Activated CD4-positive, alpha-beta T cell treated with anti-CD3 and anti-CD28 coated beads, Interleukin-2, amount 10 ng/mL, durations not matched to agents 24 days and 14 days (primary cell): ENCODE data around the gene CRIM1. TPM values are rescaled to one million over a fixed set of nuclear protein-coding genes. Genes with fewer than 3 reads are reported as not detected.

Source experiments
- DNase-seq: peaks from one replicate; pipeline ENCODE4 v3.0.0; 2022
- H3K27ac Mint-ChIP-seq: one replicate; pipeline ENCODE4 v1.8.0; 2022; ENCODE audit warnings: mild to moderate bottlenecking, mixed read lengths
- H3K27me3 Mint-ChIP-seq: one replicate; pipeline ENCODE4 v1.8.0; 2022; ENCODE audit warnings: mixed read lengths
- H3K36me3 Mint-ChIP-seq: one replicate; pipeline ENCODE4 v1.8.0; 2022; ENCODE audit warnings: low read depth, mild to moderate bottlenecking, mixed read lengths
- H3K4me1 Mint-ChIP-seq: one replicate; pipeline ENCODE4 v1.8.0; 2021; ENCODE audit warnings: mixed read lengths
- H3K4me3 Mint-ChIP-seq: one replicate; pipeline ENCODE4 v1.8.0; 2022; ENCODE audit warnings: mild to moderate bottlenecking, moderate library complexity, mixed read lengths
- H3K9me3 Mint-ChIP-seq: one replicate; pipeline ENCODE4 v1.8.0; 2021; ENCODE audit warnings: mixed read lengths
- intact Hi-C: fragments of 100-400 bp; cut with micrococcal nuclease; formaldehyde crosslinking; loops from one replicate; pipeline ENCODE4 v1.15.1; 2023
- total RNA-seq: library from RNA; stranded (reverse); gene quantifications from 2 replicates; pipeline ENCODE4 v1.2.3, GENCODE V29; 2022

Gene CRIM1
- total RNA-seq, 1 donor from 2014 or later = 19.0 TPM

DNA sequence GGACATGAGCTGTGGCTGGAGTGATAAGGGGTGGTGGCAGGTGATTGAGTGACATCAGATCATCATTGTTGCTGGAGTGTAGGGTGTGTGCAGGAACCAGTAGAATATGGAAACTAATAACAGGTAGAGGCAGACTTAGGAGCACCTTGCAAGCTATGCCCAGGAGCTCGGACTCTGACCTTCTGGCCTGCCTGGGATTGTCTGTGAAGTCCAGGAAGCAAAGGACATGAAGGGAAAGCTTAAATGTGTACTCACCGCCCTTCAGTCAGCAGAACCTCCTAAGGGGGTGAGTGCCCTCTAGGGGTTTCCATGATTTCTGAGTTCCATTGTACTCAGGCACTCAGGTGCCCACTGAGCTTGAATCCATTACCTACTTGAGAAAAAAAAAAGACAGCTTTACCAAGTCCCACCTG is 104.2 kb downstream of the CRIM1 start:
- no peaks in the 10 kb centered on the region for H3K9me3 Mint-ChIP-seq
- no peaks in the 10 kb centered on the region for H3K36me3 Mint-ChIP-seq
- intact Hi-C loops = no loop called here
- no peak overlapping the region for H3K27ac Mint-ChIP-seq
- no peak overlapping the region for H3K4me3 Mint-ChIP-seq
- no peak for DNase-seq
- H3K27me3 Mint-ChIP-seq = no peaks in the 10 kb centered on the region
- peaks cover 2% of the 10 kb centered on the region for H3K4me1 Mint-ChIP-seq

DNA sequence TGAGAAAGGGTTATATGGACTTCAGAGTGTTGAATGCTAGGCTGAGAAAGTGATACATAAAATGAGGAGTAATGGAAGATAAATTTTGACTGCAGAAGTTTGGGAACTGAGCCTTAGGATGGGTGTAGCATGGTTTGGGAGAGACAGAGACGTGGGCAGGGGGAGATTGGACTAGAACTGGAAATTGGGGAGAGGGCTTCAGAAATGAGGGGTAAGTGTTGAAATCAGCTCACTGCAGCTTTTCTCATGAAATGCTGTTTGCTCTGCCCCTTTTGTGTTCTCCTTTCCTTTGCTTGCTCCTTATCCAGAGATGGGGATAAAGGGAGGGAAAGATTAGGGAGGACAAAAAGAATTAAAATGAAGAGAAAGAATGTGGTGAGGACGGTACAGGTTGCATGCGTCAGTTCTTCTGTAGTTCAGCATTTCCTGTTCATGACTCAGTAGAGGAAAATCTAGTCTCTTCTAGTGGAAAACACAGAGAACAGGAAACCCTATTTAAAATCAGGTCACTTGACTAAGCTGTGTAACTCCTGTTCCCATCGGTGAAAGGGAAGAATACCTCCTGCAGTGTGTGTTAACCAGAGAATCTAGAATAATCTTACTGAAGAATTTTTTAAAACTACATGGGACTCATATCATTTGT is 105.6 kb downstream of the CRIM1 start:
- intact Hi-C loops = loop anchor here (1.0 kb wide), 2 partner anchors 104 to 221 kb away; no protein-coding TSS in a partner anchor
- H3K36me3 Mint-ChIP-seq = no peaks in the 10 kb centered on the region
- DNase-seq = peak; percentile 56
- no peak overlapping the region for H3K4me3 Mint-ChIP-seq
- H3K4me1 Mint-ChIP-seq = peaks cover 2% of the 10 kb centered on the region
- H3K27ac Mint-ChIP-seq = no peak overlapping the region
- no peaks in the 10 kb centered on the region for H3K9me3 Mint-ChIP-seq
- H3K27me3 Mint-ChIP-seq = no peaks in the 10 kb centered on the region

DNA sequence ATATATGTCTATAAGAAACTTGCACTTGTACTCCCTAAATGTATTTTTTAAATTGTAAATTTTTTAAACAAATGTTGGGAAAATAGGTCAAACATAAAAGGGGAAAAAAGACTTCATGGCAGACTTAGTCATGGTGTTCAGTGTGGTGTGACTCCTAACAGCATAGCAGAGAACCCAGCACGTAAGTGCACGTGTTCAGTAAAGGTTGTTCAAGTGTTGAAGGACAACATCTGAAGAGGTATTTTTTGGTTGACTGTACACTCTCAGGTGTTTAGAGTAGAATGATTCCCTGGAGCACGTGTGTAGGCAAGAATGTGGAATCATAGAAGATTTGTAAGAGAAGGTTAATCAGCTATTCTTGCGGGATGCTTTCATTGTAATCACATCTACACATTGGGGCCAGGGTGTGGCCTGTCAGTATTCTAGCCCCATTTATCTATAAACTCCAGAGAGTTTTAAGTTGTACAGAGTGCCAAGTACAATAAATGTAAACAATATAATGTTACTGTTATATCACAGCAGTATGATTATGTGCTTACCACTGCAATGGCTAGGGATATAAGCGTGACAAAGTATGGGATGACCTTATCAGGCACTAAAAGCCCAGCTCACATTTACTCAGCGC is 106.8 kb downstream of the CRIM1 start:
- Mint-ChIP-seq H3K4me3 (no peak overlapping the region), H3K36me3 (no peaks in the 10 kb centered on the region), H3K4me1 (peaks cover 2% of the 10 kb centered on the region), H3K9me3 (no peaks in the 10 kb centered on the region), H3K27me3 (no peaks in the 10 kb centered on the region), H3K27ac (no peak overlapping the region)
- DNase-seq = no peak
- intact Hi-C loops = no loop called here

DNA sequence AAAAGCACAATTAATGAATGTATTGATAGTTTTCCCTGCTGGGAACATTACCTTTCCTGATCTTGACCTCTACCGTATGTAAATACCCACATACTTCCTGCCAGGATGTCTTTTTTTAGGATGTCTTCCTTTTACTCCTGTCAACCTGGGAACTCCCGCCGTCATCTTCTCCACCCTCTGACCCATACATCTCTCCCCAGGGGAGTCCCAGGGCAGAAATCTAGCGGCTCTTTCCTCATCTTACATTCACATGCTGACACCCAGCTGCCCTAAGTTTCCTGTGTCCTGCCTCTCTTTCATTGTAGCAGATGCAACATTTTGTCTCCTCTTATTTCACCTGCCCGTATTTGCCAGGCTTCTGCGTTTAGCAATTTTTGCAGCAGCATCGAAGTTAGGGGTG is 107.8 kb downstream of the CRIM1 start:
- Mint-ChIP-seq H3K4me3 (no peak overlapping the region), H3K27me3 (no peaks in the 10 kb centered on the region), H3K36me3 (no peaks in the 10 kb centered on the region), H3K4me1 (peaks cover 2% of the 10 kb centered on the region), H3K27ac (no peak overlapping the region), H3K9me3 (no peaks in the 10 kb centered on the region)
- intact Hi-C loops = no loop called here
- peak; percentile 34 for DNase-seq

DNA sequence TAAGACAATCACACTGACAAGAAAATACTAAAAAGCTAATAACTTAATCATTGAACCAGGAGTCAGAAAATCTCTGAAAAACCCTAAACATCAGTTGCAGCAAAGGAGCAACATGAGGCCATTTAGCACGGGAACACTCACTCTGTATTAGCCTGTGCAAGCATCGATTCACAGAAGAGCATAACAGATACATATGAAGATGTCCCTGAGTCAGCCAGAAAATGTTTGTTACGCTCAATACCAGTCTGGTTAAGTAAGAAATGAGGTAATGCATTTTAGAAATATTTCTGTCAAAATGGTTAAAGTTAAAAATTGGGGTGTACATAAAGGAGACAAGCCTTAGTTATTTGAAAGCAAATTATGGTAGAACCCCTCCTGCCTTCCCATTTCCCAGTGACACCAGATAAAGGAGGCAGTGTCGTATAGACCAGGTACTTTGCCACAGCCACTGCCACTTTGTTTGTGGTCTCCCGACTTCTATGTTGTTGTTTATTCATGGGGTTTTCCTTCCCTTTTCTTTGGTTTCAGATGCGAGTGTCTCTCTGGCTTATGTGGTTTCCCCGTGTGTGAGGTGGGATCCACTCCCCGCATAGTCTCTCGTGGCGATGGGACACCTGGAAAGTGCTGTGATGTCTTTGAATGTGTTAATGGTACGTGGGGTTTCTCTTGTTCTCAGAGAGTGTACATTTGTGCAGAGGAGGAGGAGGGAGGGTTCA is 108.6 kb downstream of the CRIM1 start:
- Mint-ChIP-seq H3K4me3 (no peak overlapping the region), H3K27me3 (no peaks in the 10 kb centered on the region), H3K27ac (no peak overlapping the region), H3K9me3 (no peaks in the 10 kb centered on the region), H3K36me3 (no peaks in the 10 kb centered on the region), H3K4me1 (peaks cover 2% of the 10 kb centered on the region)
- DNase-seq = peak; percentile 42
- intact Hi-C loops = no loop called here

DNA sequence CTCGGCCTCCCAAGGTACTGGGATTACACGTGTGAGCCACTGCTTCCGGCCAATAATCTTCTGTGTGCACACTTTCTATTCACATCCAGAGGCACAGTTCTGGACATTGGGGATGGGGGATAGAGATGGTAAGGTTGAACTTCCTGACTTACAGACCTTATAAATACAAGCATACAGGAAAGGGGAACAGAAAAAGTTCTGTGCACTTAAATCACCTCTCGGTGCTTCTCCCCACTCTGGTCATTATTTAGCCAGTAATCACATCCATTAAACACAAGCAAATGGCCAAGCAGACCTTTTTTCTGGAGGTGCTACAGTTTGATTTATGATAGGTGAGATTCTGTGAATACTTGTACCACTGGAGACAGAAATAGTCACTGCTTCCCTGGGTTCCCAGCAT is 110.6 kb downstream of the CRIM1 start:
- intact Hi-C loops = no loop called here
- Mint-ChIP-seq H3K27me3 (no peaks in the 10 kb centered on the region), H3K4me3 (no peak overlapping the region)

DNA sequence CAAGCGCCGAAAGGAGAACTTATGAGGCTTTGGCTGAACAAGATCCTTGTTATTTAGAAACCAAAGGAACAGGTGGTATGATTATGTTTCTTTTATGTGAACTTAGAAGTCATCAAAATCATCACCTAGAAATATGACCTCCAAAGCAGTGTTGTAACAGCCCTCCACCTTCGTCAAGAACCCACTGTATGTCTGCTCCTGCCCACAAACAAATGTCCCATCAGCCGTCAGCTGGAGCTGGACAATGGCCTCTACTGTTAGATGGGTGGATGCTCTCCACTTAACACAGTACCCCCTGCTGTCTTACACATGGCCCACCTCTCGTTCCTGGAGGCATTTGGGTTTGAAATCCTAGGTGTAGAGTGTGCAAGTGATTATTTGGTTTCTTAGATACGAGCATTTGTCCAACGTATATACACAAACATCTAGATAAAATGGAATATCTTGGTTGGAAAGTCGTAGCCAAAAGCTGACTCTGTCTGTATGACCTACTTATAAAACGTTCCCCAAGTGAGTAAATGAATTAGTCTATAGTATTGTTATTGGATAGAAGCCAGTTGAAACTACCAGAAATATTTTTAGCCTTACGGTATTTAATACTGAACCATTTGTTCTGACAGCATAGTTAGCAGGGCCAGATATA is 113.0 kb downstream of the CRIM1 start:
- intact Hi-C loops = no loop called here
- H3K27me3 Mint-ChIP-seq = no peaks in the 10 kb centered on the region
- no peak overlapping the region for H3K27ac Mint-ChIP-seq
- H3K4me1 Mint-ChIP-seq = peaks cover 2% of the 10 kb centered on the region
- no peak overlapping the region for H3K4me3 Mint-ChIP-seq
- peaks cover 4% of the 10 kb centered on the region for H3K36me3 Mint-ChIP-seq
- peaks cover 5% of the 10 kb centered on the region for H3K9me3 Mint-ChIP-seq
- peak; percentile 26 for DNase-seq

More for the DNA sequence above, 110.6 kb downstream of the CRIM1 start:
- Mint-ChIP-seq H3K9me3 (no peaks in the 10 kb centered on the region), H3K27ac (no peak overlapping the region), H3K4me1 (peaks cover 2% of the 10 kb centered on the region), H3K36me3 (no peaks in the 10 kb centered on the region)
- no peak for DNase-seq

DNA sequence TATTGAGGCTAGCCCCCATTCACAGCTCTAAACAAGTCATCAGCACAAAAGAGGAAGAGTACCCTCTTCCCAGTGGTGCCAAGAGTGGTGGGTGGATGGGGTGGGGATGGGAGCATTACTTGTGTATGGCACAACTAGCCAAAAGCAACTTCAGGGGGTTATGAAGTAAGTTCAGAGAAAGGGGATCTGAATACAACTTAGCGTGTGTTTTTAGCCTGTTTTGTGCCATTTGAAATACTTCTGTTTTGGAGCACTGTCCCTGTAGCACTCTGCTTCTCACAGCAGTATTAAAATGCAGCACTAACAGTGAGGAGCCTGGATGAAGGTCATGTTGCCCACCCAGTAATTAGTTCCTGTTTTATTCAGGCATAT is 113.5 kb downstream of the CRIM1 start:
- Mint-ChIP-seq H3K27ac (no peak overlapping the region), H3K9me3 (peaks cover 5% of the 10 kb centered on the region), H3K4me3 (no peak overlapping the region), H3K4me1 (peaks cover 2% of the 10 kb centered on the region), H3K36me3 (peaks cover 5% of the 10 kb centered on the region), H3K27me3 (no peaks in the 10 kb centered on the region)
- no peak for DNase-seq
- intact Hi-C loops = no loop called here

DNA sequence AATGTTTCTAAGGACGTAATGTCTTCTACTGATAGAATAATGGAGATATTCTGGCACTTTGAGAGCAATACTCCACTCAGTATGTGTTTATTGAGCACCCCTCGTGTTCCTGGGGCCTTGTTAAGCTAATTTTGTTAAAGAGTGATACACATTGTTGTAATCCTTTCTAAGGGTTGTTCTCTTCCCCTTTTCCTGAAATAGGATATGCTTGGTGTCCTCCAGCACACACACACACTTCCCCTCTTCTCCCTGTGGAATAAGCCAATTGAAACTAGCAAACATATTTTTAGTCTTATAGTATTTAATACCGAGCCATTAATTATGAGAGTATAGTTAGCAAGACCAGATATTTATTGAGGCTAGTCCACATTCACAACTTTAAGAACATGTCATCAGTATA is 114.1 kb downstream of the CRIM1 start:
- no peaks in the 10 kb centered on the region for H3K27me3 Mint-ChIP-seq
- H3K27ac Mint-ChIP-seq = no peak overlapping the region
- intact Hi-C loops = no loop called here
- no peak for DNase-seq
- peaks cover 6% of the 10 kb centered on the region for H3K36me3 Mint-ChIP-seq
- H3K4me1 Mint-ChIP-seq = no peaks in the 10 kb centered on the region
- H3K9me3 Mint-ChIP-seq = peaks cover 5% of the 10 kb centered on the region
- no peak overlapping the region for H3K4me3 Mint-ChIP-seq

DNA sequence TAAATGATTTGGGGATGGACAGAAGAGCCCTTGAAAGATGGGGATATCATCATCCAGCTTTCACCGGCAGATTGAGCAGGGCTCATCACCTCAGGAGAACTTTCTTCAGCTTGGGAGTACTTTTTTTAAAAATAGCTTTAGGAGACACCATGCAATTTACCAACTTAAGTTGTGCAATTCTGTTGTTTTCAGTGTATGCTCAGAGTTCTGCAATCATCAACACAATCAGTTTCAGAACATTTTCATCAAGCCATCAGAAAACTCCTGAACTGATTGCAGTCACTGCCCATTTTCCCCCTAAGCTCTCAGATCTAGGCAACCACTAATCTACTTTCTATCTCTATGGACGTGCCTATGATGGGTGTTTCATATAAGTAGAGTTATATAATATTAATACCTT is 117.7 kb downstream of the CRIM1 start:
- Mint-ChIP-seq H3K36me3 (peaks cover 33% of the 10 kb centered on the region), H3K9me3 (peaks cover 25% of the 10 kb centered on the region), H3K4me3 (no peak overlapping the region), H3K27me3 (no peaks in the 10 kb centered on the region), H3K27ac (no peak overlapping the region), H3K4me1 (peaks cover 2% of the 10 kb centered on the region)
- DNase-seq = no peak
- intact Hi-C loops = no loop called here

DNA sequence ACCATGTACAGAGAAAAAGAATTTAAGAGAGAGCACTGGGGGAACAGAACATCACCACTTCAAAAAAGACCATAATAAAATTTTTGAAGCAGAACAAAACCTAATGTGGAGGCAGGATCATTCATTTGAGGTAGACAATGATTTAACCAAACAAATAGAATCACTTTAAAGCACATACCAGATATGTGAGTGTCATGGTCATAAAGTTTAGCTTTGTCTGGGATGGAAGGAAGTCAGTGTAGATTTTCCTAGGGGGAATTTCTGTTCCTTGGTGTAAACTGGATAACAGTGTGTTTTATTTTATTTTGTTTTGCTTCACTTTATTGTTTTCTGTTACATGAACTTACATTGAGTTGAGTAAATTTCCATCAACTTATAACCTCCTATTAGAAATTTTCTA is 120.8 kb downstream of the CRIM1 start:
- Mint-ChIP-seq H3K36me3 (peaks cover 43% of the 10 kb centered on the region), H3K27me3 (no peaks in the 10 kb centered on the region)

DNA sequence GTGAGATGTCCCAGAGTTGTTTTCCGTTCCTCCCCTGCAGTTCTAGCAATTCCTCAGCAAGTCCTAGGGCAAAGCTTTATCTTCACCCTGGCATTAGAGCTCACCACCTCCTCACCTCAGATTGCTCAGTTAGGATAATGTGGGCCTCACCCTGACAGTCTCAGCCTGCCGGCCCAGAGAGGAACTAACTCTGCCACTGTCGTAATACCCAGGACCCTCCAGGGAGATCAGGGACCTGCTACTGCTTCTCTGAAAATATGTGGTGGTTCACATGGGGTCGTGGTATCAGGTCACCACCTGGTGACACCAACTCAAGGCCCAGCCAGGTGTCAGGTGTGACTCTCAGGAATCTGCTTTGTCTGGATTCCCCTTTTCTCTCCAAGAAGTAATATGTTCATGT is 121.7 kb downstream of the CRIM1 start:
- DNase-seq = no peak
- intact Hi-C loops = no loop called here
- H3K4me1 Mint-ChIP-seq = peaks cover 2% of the 10 kb centered on the region
- H3K27ac Mint-ChIP-seq = no peak overlapping the region
- peaks cover 23% of the 10 kb centered on the region for H3K9me3 Mint-ChIP-seq
- H3K4me3 Mint-ChIP-seq = no peak overlapping the region
- no peaks in the 10 kb centered on the region for H3K27me3 Mint-ChIP-seq
- H3K36me3 Mint-ChIP-seq = peaks cover 42% of the 10 kb centered on the region

More for the DNA sequence above, 120.8 kb downstream of the CRIM1 start:
- no peak overlapping the region for H3K4me3 Mint-ChIP-seq
- no peak for DNase-seq
- H3K27ac Mint-ChIP-seq = no peak overlapping the region
- intact Hi-C loops = no loop called here
- peaks cover 2% of the 10 kb centered on the region for H3K4me1 Mint-ChIP-seq
- peaks cover 25% of the 10 kb centered on the region for H3K9me3 Mint-ChIP-seq

DNA sequence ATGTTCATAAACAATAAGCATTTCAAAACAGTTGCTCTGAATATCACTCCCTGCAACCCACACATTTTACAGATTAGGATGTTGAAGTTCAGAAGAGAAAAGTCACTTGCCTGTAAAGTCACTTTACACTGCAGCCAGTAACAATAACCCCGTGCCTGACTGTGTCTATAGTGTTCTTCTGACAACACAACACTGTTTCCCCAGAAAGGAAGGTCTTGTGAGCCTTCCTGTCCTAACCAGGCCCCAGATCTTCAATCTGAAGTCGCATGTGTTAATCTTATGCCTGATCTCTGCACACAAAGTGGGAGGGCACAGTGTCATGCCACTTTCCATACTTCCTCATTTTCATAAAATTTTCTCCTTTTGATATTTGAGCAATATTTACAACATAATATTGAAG is 122.2 kb downstream of the CRIM1 start:
- Mint-ChIP-seq H3K27me3 (no peaks in the 10 kb centered on the region), H3K4me3 (no peak overlapping the region), H3K9me3 (peaks cover 20% of the 10 kb centered on the region), H3K36me3 (peaks cover 39% of the 10 kb centered on the region), H3K27ac (no peak overlapping the region), H3K4me1 (peaks cover 2% of the 10 kb centered on the region)
- intact Hi-C loops = no loop called here
- no peak for DNase-seq

DNA sequence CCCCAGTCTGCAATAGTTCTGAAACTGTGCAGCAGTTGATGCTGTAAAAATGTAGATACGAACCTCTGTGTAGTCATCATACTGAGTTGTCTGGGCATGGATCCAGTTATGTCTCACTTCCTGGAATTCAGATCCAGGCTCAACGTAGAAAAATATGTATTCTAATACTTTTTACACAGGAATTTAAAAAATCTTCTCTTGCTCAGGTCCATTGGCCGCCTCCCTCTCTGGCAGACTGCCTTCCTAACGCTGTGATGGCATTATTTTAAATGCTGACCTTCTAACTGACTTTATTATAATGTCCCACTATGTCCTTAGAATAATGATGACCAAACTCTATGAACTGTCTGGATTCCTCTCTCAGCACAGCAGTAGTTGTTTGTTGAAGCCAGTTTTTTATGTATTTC is 122.8 kb downstream of the CRIM1 start:
- H3K27me3 Mint-ChIP-seq = no peaks in the 10 kb centered on the region
- DNase-seq = no peak
- H3K4me3 Mint-ChIP-seq = no peak overlapping the region
- intact Hi-C loops = no loop called here
- peaks cover 41% of the 10 kb centered on the region for H3K36me3 Mint-ChIP-seq
- peaks cover 20% of the 10 kb centered on the region for H3K9me3 Mint-ChIP-seq
- H3K4me1 Mint-ChIP-seq = peaks cover 2% of the 10 kb centered on the region
- no peak overlapping the region for H3K27ac Mint-ChIP-seq
